AG09309 (cell line): ENCODE data around the gene NXPE1.
"Not testable (repeated sequence)": the region's sequence is repeated elsewhere in the genome, so short reads cannot be mapped to it uniquely, and the experiment has no call there.

Experiments used
- DNase-seq: peaks from one replicate; pipeline ENCODE4 v3.0.0-alpha.2; 2010; ENCODE audit warnings: low read depth
- H3K4me3 ChIP-seq: 2 replicates; pipeline ENCODE4 v1.5.1; 2011; ENCODE audit warnings: mild to moderate bottlenecking, low read depth, low read length, moderate library complexity; ENCODE audit not compliant: control insufficient read depth
- TF ChIP-seq, protein P1 (sequence below): IDR thresholded peaks from 2 replicates; pipeline ENCODE4 v1.5.1; 2011; ENCODE audit warnings: mild to moderate bottlenecking, low read depth, low read length, inconsistent platforms; ENCODE audit not compliant: insufficient read depth, control insufficient read depth; ENCODE audit errors: missing control alignments

The NXPE1 gene

DNA sequence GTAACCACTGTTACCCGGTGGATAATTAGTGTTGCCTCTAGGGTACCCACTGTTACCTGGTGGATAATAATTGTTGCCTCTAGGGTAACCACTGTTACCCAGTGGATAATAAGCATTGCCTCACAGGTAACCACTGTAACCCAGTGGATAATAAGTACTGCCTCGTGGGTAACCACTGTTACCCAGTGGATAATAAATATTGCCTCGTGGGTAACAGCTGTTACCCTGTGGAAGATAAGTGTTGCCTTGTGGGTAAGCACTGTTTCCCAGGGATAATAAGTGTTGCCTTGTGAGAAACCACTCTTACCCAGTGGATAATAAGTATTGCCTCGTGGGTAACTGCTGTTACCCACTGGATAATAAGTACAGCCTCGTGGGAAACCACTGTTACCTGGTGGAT lies 45.2 kb upstream of the NXPE1 start:
- TF ChIP-seq, protein P1, sequence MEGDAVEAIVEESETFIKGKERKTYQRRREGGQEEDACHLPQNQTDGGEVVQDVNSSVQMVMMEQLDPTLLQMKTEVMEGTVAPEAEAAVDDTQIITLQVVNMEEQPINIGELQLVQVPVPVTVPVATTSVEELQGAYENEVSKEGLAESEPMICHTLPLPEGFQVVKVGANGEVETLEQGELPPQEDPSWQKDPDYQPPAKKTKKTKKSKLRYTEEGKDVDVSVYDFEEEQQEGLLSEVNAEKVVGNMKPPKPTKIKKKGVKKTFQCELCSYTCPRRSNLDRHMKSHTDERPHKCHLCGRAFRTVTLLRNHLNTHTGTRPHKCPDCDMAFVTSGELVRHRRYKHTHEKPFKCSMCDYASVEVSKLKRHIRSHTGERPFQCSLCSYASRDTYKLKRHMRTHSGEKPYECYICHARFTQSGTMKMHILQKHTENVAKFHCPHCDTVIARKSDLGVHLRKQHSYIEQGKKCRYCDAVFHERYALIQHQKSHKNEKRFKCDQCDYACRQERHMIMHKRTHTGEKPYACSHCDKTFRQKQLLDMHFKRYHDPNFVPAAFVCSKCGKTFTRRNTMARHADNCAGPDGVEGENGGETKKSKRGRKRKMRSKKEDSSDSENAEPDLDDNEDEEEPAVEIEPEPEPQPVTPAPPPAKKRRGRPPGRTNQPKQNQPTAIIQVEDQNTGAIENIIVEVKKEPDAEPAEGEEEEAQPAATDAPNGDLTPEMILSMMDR, result no peak
- no peak overlapping the region for H3K4me3 ChIP-seq
- no peak for DNase-seq

DNA sequence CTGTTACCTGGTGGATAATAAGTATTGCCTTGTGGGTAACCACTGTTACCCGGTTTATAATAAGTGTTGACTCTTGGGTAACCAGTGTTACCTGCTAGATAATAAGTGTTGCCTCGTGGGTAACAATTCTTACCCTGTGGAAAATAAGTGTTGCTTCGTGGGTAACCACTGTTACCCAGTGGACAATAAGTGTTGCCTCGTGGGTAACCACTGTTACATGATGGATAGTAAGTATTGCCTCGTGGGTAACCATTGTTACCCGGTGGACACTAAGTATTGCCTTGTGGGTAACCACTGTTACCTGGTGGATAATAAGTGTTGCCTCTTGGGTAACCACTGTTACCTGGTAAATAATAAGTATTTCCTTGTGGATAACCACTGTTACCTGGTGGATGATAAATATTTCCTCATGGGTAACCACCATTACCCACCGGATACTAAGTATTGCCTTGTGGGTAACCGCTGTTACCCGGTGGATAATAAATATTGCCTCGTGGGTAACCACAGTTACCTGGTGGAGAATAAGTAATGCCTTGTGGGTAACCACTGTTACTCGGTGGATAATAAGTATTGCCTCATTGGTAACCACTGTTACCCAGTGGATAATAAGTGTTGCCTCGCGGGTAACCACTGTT lies 44.6 kb upstream of the NXPE1 start:
- H3K4me3 ChIP-seq, result no peak overlapping the region
- DNase-seq, result no peak
- TF ChIP-seq, protein P1, result no peak

DNA sequence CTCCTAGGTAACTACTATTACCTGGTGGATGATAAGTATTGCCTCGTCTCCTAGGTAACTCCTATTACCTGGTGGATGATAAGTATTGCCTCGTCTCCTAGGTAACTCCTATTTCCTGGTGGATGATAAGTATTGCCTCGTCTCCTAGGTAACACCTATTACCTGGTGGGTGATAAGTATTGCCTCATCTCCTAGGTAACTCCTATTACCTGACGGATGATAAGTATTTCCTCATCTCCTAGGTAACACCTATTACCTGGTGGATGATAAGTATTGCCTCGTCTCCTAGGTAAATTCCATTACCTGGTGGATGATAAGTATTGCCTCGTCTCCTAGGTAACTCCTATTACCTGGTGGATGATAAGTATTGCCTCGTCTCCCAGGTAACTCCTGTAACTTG lies 43.5 kb upstream of the NXPE1 start:
- DNase-seq, H3K4me3 ChIP-seq: not testable (repeated sequence)

DNA sequence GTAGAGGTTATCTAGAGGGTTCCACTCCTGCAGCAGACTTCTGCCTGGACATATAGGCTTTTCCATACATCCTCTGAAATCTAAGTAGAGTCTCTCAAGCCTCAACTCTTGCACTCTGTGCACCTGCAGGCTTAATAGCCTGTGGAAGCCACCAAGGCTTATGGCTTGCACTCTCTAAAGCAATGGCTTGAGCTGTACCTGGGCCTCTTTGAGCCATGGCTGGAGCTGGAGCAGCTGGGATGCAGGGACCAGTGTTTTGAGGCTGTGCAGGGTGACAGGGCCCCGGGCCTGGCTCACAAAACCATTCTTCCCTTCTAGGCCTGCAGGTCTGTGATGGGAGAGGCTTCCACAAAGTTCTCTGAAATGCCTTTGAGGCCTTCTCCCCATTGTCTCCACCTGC lies 38.8 kb upstream of the NXPE1 start:
- no peak for DNase-seq
- no peak overlapping the region for H3K4me3 ChIP-seq
- TF ChIP-seq, protein P1, result no peak

DNA sequence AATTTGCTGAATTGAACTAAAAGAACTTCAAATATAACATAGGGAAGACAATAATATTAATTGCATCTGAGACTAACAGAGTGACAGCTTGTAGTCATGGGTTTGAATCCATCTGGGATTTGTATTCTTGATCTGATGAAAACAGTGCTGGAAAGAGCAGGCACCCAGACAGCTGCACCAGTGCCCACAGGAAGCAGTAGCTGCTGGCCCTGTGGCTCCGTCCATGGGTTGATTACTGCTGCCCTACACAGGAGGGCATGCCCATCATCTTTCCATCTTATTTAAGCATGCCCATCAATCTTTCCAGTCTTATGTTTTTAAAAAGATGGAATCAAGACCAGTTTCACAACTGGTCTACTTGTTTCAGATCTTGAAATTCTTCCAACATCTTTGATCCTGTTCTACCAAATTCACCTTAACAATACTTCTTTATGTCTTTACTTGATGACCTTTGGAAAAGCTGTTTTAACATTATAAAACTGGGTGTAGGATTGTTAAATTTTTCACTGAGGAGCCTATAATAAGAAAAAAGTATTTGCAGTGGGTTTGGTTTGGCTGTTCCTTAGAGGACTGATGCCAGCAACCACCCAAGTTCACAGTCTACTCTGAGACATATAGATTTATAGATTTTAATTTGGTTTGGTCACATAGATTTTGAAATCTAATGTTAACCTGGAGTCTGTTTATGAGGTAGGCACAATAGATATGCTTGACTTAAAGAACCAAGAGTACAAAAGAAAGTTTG lies 36.7 kb upstream of the NXPE1 start:
- no peak for DNase-seq
- TF ChIP-seq, protein P1, result no peak
- no peak overlapping the region for H3K4me3 ChIP-seq

DNA sequence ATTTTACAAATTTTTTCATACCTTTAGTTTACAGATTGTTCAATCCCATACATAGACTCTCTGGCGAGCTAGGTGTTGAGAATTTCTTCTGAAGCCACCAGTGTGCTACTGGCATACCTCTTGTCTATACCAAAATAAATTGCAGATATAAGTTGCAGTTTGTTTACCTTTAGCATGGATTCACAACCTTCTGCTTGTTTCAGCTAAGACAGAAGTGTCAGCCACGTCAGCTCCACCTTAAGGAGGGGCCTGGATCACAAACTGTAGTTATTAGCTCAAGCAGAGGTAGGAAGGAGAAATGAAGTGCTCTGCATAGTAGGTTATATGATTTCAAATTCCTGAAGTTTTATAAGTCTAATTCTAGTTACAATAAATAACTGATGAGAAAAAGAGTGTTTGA lies 35.9 kb upstream of the NXPE1 start, which contains the start of gene NXPE4:
TSS of gene NXPE4 (minus strand) at position 216 of the 400 bp plus-strand sequence. CDS start 1,027 bp downstream, outside the sequence.
- TF ChIP-seq, protein P1, result no peak
- H3K4me3 ChIP-seq, result no peak within 1 kb of the TSS
- DNase-seq, result no peak

DNA sequence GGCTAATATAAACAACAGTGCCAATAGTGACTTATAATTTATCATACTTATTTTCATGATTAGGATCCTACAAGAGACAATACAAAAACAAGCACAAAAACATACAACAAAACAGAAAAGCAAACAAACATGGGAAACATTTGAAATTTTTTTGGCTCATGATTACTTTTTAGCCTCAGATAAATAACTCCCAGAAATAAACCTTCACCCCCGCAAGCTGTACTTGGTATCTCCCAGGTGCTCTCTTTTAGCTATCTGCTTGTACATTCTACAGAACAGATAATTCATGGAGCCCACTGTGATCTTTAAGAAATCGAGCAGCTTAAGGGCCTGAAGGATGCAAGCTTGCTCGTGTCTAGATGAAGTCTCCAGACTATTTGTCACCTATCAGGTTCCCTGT lies 35.0 kb upstream of the NXPE1 start:
- H3K4me3 ChIP-seq, result no peak overlapping the region
- no peak for DNase-seq
- TF ChIP-seq, protein P1, result no peak
